H1 (cell line): ENCODE results near the gene DGKD. TPM values are rescaled to one million over a fixed set of nuclear protein-coding genes. Genes with fewer than 3 reads are reported as not detected.

Experiments used
- CTCF ChIA-PET: fragments of 300-600 bp; sonication (Branson Sonifier 250); formaldehyde crosslinking; loops from one replicate; lab custom pipeline; 2021; ENCODE audit not compliant: partially characterized antibody; lab: Charles Lee
- POLR2A ChIA-PET: fragments of 300-600 bp; sonication (Branson Sonifier 250); formaldehyde crosslinking; loops from one replicate; lab custom pipeline; 2021; ENCODE audit warnings: inconsistent platforms; ENCODE audit not compliant: partially characterized antibody; lab: Charles Lee
- DNase-seq, 2 experiments: peaks; one replicate each; pipeline versions ENCODE4 v3.0.0 to v3.0.0-alpha.2; 2010 to 2022; ENCODE audit warnings: low spot score in 2 of 2, low read depth in 1 of 2, mixed read lengths in 1 of 2
- FAIRE-seq: peaks from 2 replicates; lab custom pipeline; 2011; peaks lifted over from hg19 to GRCh38; lab: Jason Lieb, UNC
- H2AFZ ChIP-seq: 2 replicates; pipeline ENCODE4 v1.8.1; 2012; ENCODE audit warnings: low read length, inconsistent platforms
- H2AK5ac ChIP-seq: 2 replicates; pipeline ENCODE4 v1.6.1; 2013; ENCODE audit warnings: low read depth, low read length
- H2BK120ac ChIP-seq: replicated peaks from 2 replicates; pipeline ENCODE3; 2013; ENCODE audit warnings: low read depth, low read length, inconsistent platforms
- H2BK12ac ChIP-seq: 2 replicates; pipeline ENCODE4 v1.6.1; 2013; ENCODE audit warnings: low read depth, low read length
- H2BK15ac ChIP-seq: 2 replicates; pipeline ENCODE4 v1.6.1; 2013; ENCODE audit warnings: low read length
- H2BK20ac ChIP-seq: 2 replicates; pipeline ENCODE4 v1.6.1; 2013; ENCODE audit warnings: low read length
- H2BK5ac ChIP-seq: 2 replicates; pipeline ENCODE4 v1.6.1; 2013; ENCODE audit warnings: low read depth, low read length
- H3K14ac ChIP-seq: 2 replicates; pipeline ENCODE4 v1.6.1; 2013; ENCODE audit warnings: inconsistent platforms; ENCODE audit not compliant: insufficient read length
- H3K18ac ChIP-seq: 2 replicates; pipeline ENCODE4 v1.6.1; 2013; ENCODE audit warnings: low read length; ENCODE audit errors: extremely low read depth
- H3K23ac ChIP-seq: 2 replicates; pipeline ENCODE4 v1.6.1; 2013; ENCODE audit warnings: inconsistent platforms; ENCODE audit not compliant: insufficient read length
- H3K23me2 ChIP-seq: 2 replicates; pipeline ENCODE4 v1.6.1; 2013; ENCODE audit warnings: low read depth, low read length
- H3K27ac ChIP-seq: 2 replicates; pipeline ENCODE4 v1.6.1; 2011; ENCODE audit warnings: low read depth, low read length, inconsistent platforms
- H3K27me3 ChIP-seq, 4 experiments: replicated peaks in 1 of 4; 1 replicate in 1 of 4; 2 replicates in 3 of 4; pipeline versions ENCODE4 v1.6.1 to v1.8.1; 2011 to 2013; ENCODE audit warnings: low read length in 3 of 4, mild to moderate bottlenecking in 3 of 4, inconsistent platforms in 2 of 4, mixed read lengths in 2 of 4, moderate library complexity in 1 of 4; ENCODE audit not compliant: control insufficient read depth in 3 of 4, insufficient read depth in 3 of 4; ENCODE audit errors: extremely low read depth in 1 of 4
- H3K36me3 ChIP-seq, 4 experiments: 2 replicates each; pipeline versions ENCODE4 v1.6.1 to v1.8.1; 2011 to 2013; ENCODE audit warnings: mild to moderate bottlenecking in 4 of 4, low read length in 3 of 4, moderate library complexity in 2 of 4, control low read depth in 1 of 4, inconsistent platforms in 1 of 4; ENCODE audit not compliant: insufficient read depth in 4 of 4, control insufficient read depth in 2 of 4
- H3K4ac ChIP-seq: replicated peaks from 2 replicates; pipeline ENCODE3; 2013; ENCODE audit warnings: low read length, low read depth, mixed read lengths, inconsistent platforms; ENCODE audit not compliant: insufficient read length
- H3K4me1 ChIP-seq, 4 experiments: replicated peaks in 1 of 4; 1 replicate in 1 of 4; 2 replicates in 3 of 4; pipeline versions ENCODE4 v1.6.1 to v1.8.1; 2011 to 2013; ENCODE audit warnings: low read length in 3 of 4, inconsistent platforms in 2 of 4, mixed read lengths in 1 of 4; ENCODE audit not compliant: insufficient read depth in 4 of 4, control insufficient read depth in 3 of 4
- H3K4me2 ChIP-seq, 2 experiments: 2 replicates each; pipeline versions ENCODE4 v1.6.1 to v1.8.1; 2011 to 2013; ENCODE audit warnings: low read depth in 2 of 2, low read length in 2 of 2, control low read depth in 1 of 2, inconsistent platforms in 1 of 2, mild to moderate bottlenecking in 1 of 2; ENCODE audit not compliant: insufficient read depth in 1 of 2
- H3K4me3 ChIP-seq, 4 experiments: fragments of 200-600, 300-600 bp in 1 of 4; sonication (generic), shearing (Covaris generic), sonication (Bioruptor Twin) in 1 of 4; 2 replicates each; pipeline versions ENCODE4 v1.5.1 to v1.8.1; 2011 to 2016; ENCODE audit warnings: low read length in 4 of 4, low read depth in 3 of 4, control low read depth in 2 of 4, inconsistent platforms in 2 of 4, mild to moderate bottlenecking in 2 of 4, mixed read lengths in 1 of 4, moderate library complexity in 1 of 4; ENCODE audit not compliant: insufficient read depth in 2 of 4; ENCODE audit errors: extremely low read depth in 1 of 4
- H3K56ac ChIP-seq: replicated peaks from 2 replicates; pipeline ENCODE3; 2013; ENCODE audit warnings: low read depth, mild to moderate bottlenecking, mixed read lengths, low read length, inconsistent platforms; ENCODE audit not compliant: insufficient read length
- H3K79me1 ChIP-seq: 2 replicates; pipeline ENCODE4 v1.6.1; 2013; ENCODE audit warnings: low read depth, low read length, control low read depth
- H3K79me2 ChIP-seq, 2 experiments: 2 replicates each; pipeline versions ENCODE4 v1.6.1 to v1.8.1; 2012 to 2013; ENCODE audit warnings: low read length in 2 of 2, mild to moderate bottlenecking in 2 of 2, inconsistent platforms in 1 of 2; ENCODE audit not compliant: insufficient read depth in 2 of 2, control insufficient read depth in 1 of 2
- H3K9ac ChIP-seq, 4 experiments: replicated peaks in 1 of 4; 1 replicate in 1 of 4; 2 replicates in 3 of 4; pipeline versions ENCODE4 v1.6.1 to v1.8.1; 2011 to 2013; ENCODE audit warnings: low read depth in 3 of 4, low read length in 3 of 4, control low read depth in 2 of 4, mild to moderate bottlenecking in 2 of 4, moderate library complexity in 2 of 4, inconsistent platforms in 1 of 4; ENCODE audit errors: extremely low read depth in 1 of 4
- H3K9me3 ChIP-seq, 2 experiments: 2 replicates each; pipeline versions ENCODE4 v1.6.1 to v1.8.1; 2012 to 2013; ENCODE audit warnings: mild to moderate bottlenecking in 2 of 2, moderate library complexity in 2 of 2, control low read depth in 1 of 2, inconsistent platforms in 1 of 2, low read depth in 1 of 2, low read length in 1 of 2, mixed read lengths in 1 of 2; ENCODE audit not compliant: insufficient read depth in 2 of 2
- H4K20me1 ChIP-seq, 2 experiments: replicated peaks in 1 of 2; 2 replicates each; pipeline versions ENCODE3 to v1.8.1; 2011 to 2013; ENCODE audit warnings: inconsistent platforms in 2 of 2, low read length in 2 of 2, mild to moderate bottlenecking in 1 of 2; ENCODE audit not compliant: insufficient read depth in 2 of 2, control insufficient read depth in 1 of 2
- H4K5ac ChIP-seq: 2 replicates; pipeline ENCODE4 v1.6.1; 2013; ENCODE audit warnings: low read length, low read depth, mixed read lengths, inconsistent platforms; ENCODE audit not compliant: insufficient read length
- H4K8ac ChIP-seq: 2 replicates; pipeline ENCODE4 v1.8.0; 2013; ENCODE audit warnings: mild to moderate bottlenecking, moderate library complexity, low read length, inconsistent platforms; ENCODE audit not compliant: insufficient read depth; ENCODE audit errors: extremely low read depth
- H4K91ac ChIP-seq: replicated peaks from 2 replicates; pipeline ENCODE3; 2013; ENCODE audit warnings: low read length, mixed read lengths, inconsistent platforms; ENCODE audit not compliant: insufficient read length
- ATF2 ChIP-seq: IDR thresholded peaks from 2 replicates; pipeline ENCODE4 v1.6.1; 2012; ENCODE audit warnings: low read length, inconsistent platforms
- RBBP5 ChIP-seq: IDR thresholded peaks from 2 replicates; pipeline ENCODE4 v1.7.1; 2012; ENCODE audit warnings: low read depth, mild to moderate bottlenecking, inconsistent platforms, low read length, moderate library complexity, borderline replicate concordance
- SP2 ChIP-seq: IDR thresholded peaks from 2 replicates; pipeline ENCODE4 v1.6.1; 2012; ENCODE audit warnings: mild to moderate bottlenecking, low read length, inconsistent platforms
- WGBS, 2 experiments: shearing (Covaris generic) in 1 of 2; methylation state at CpG; one replicate each; pipeline versions ENCODE4 v1.1.6 to v1.1.7; 2013 to 2015; ENCODE audit warnings: low lambda C conversion rate in 2 of 2, mixed read lengths in 2 of 2, inconsistent platforms in 1 of 2, low coverage in 1 of 2, missing lambda C conversion rate in 1 of 2; ENCODE audit not compliant: insufficient replicate concordance in 2 of 2, insufficient coverage in 1 of 2, insufficient read length in 1 of 2; ENCODE audit errors: extremely low coverage in 1 of 2, missing lambda C conversion rate in 1 of 2; 5-methylcytosine and 5-hydroxymethylcytosine counted together
- polyA plus RNA-seq, 7 experiments: library from polyadenylated mRNA; depleted of rRNA in 3 of 7; stranded (reverse) in 5 of 7; unstranded in 2 of 7; fragments of >200 nt in 5 of 7; fragments of 200-250 nt in 2 of 7; gene quantifications; 1 replicate in 5 of 7; 2 replicates in 1 of 7; 4 replicates in 1 of 7; pipeline versions ENCODE4 v1.2.1 to v1.2.3, GENCODE V29; 2011 to 2013; ENCODE audit warnings: missing spikeins in 2 of 7, mixed read lengths in 2 of 7
- total RNA-seq: library from RNA; stranded (reverse); fragmentation: NEBNext Ultra II Directional; extraction: Animal tissue kit (Norgen Biotek cat#: 25700); gene quantifications from 2 replicates; pipeline ENCODE4 v1.2.1, GENCODE V29; 2021

Gene DGKD
- total and polyA plus RNA-seq, 2 of the 8 experiments (the other 6 are each of a cell fraction or from before 2014, with no cell fraction given) = 7.7 to 30.9 TPM

- Histone ChIP-seq H3K4ac (no peak overlapping the region), H2AK5ac (no peak overlapping the region), H2BK120ac (no peak overlapping the region), H4K5ac (no peak overlapping the region), H3K27me3 (no peaks in the 10 kb centered on the region), H3K79me2 (no peaks in the 10 kb centered on the region), H3K14ac (no peak overlapping the region), H4K91ac (no peak overlapping the region), H2BK15ac (no peak overlapping the region), H4K20me1 (peaks cover 0 to 2% of the 10 kb centered on the region in 2 experiments), H3K9me3 (peaks cover 0 to 2% of the 10 kb centered on the region in 2 experiments; a peak in 3 of 4 replicates), H3K4me2 (no peak overlapping the region), H3K36me3 (0 out of 8 replicates have a peak, but pooled peaks cover 0 to 2% (median 0%) of the 10 kb centered on the region in 4 experiments), H3K18ac (no peak overlapping the region), H3K79me1 (peaks cover 4% of the 10 kb centered on the region), H2BK20ac (no peak overlapping the region), H3K23me2 (no peaks in the 10 kb centered on the region; the same call in 1 of the 2 replicates), H2BK5ac (no peak overlapping the region), H3K27ac (no peak overlapping the region), H3K23ac (no peak overlapping the region), H3K56ac (no peak overlapping the region), H3K4me1 (no peaks in the 10 kb centered on the region), H2AFZ (no peak overlapping the region), H3K4me3 (no peak overlapping the region), H3K9ac (no peak overlapping the region), H4K8ac (no peak overlapping the region), H2BK12ac (no peak overlapping the region)
- no peak for TF ChIP-seq ATF2
- TF ChIP-seq SP2 = no peak
- no peak for TF ChIP-seq RBBP5
- FAIRE-seq = no peak
- no peak for DNase-seq
- POLR2A ChIA-PET = no interaction called here
- CTCF ChIA-PET = interaction anchor here (1.3 kb wide), 1 partner anchor 17 kb away, joined by 5 read pairs; no protein-coding TSS in a partner anchor
- 84% methylated on average over 1 of the region's 1 CpG; no CpG with 5 or more reads in 1 of the 2 experiments for WGBS, 2 experiments
These were observed 76.4 kb downstream of the DGKD start for GRCh38 chr2:233430651-233431050.
